Tibial nerve (tissue), 4 donors: Measurements from ENCODE around the gene MDP1.

Experiments used
- EP300 ChIP-seq, 2 donors: sonication (generic); formaldehyde crosslinking; IDR thresholded peaks; one replicate each; pipeline ENCODE4 v1.6.1; 2017; ENCODE audit warnings: antibody characterized with exemption in 2 of 2, mild to moderate bottlenecking in 1 of 2
- POLR2A ChIP-seq, 2 donors: fragments of 450-650 bp; IDR thresholded peaks; one replicate each; pipeline ENCODE4 v1.6.1; 2017; ENCODE audit warnings: antibody characterized with exemption in 2 of 2, mild to moderate bottlenecking in 2 of 2, moderate library complexity in 2 of 2
- TF ChIP-seq, protein P1 (sequence below), 5 experiments: fragments of 200-600 bp in 3 of 5; fragments of 450-650 bp in 2 of 5; sonication (generic) in 3 of 5; IDR thresholded peaks; one replicate each; pipeline ENCODE4 v1.5.1; 2016 to 2019; ENCODE audit warnings: antibody characterized with exemption in 5 of 5, mild to moderate bottlenecking in 3 of 5, moderate library complexity in 2 of 5

DNA sequence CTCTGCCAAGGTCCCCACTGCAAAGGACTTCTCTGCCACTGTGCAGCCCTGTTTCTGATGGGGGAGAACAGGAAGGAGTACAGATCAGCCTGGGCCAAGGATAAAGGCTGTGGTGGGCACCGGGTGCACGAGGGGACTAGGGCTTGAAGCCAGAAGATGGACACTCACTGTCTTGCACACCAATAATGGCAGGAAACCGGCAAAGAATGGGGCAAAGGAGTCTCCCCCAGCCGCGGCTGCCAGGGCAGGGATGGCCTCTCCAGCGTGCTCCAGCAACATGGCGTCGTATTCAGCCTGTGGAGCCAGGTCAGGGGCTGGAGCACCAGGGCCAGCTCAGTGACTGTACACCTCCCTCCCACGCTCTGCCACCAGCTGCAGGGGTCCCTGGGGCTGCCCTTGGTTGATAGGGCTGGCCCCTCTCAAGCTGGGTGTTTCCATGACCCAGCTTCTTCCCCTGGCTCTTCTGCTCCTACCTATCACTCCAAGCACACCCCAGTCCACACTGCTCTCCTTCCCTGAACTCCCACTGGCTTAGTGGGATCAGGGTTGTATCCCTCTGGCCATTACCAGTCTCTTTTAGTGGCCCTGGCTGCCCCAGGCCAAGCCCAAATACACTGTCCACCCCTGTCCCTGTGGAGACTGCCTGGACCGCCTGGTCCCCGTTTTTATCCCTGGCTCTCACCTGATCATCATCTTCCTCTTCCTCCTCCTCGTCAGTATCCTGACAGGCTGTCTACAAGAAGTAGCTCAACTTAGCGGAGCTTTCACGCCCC, 33.6 kb downstream of the MDP1 start:
- TF ChIP-seq, protein P1, sequence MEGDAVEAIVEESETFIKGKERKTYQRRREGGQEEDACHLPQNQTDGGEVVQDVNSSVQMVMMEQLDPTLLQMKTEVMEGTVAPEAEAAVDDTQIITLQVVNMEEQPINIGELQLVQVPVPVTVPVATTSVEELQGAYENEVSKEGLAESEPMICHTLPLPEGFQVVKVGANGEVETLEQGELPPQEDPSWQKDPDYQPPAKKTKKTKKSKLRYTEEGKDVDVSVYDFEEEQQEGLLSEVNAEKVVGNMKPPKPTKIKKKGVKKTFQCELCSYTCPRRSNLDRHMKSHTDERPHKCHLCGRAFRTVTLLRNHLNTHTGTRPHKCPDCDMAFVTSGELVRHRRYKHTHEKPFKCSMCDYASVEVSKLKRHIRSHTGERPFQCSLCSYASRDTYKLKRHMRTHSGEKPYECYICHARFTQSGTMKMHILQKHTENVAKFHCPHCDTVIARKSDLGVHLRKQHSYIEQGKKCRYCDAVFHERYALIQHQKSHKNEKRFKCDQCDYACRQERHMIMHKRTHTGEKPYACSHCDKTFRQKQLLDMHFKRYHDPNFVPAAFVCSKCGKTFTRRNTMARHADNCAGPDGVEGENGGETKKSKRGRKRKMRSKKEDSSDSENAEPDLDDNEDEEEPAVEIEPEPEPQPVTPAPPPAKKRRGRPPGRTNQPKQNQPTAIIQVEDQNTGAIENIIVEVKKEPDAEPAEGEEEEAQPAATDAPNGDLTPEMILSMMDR (IDR thresholded peaks at IDR 0.05), result no peak
- TF ChIP-seq EP300 (IDR thresholded peaks at IDR 0.05) (no peak), POLR2A (IDR thresholded peaks at IDR 0.05) (no peak)
